AG09309 (cell line): ENCODE data around the gene SND1.

Experiments
- DNase-seq: peaks from one replicate; pipeline ENCODE4 v3.0.0-alpha.2; 2010; ENCODE audit warnings: low read depth
- H3K4me3 ChIP-seq: 2 replicates; pipeline ENCODE4 v1.5.1; 2011; ENCODE audit warnings: mild to moderate bottlenecking, low read depth, low read length, moderate library complexity; ENCODE audit not compliant: control insufficient read depth
- TF ChIP-seq, protein P1 (sequence below): IDR thresholded peaks from 2 replicates; pipeline ENCODE4 v1.5.1; 2011; ENCODE audit warnings: mild to moderate bottlenecking, low read depth, low read length, inconsistent platforms; ENCODE audit not compliant: insufficient read depth, control insufficient read depth; ENCODE audit errors: missing control alignments

The SND1 gene

DNA sequence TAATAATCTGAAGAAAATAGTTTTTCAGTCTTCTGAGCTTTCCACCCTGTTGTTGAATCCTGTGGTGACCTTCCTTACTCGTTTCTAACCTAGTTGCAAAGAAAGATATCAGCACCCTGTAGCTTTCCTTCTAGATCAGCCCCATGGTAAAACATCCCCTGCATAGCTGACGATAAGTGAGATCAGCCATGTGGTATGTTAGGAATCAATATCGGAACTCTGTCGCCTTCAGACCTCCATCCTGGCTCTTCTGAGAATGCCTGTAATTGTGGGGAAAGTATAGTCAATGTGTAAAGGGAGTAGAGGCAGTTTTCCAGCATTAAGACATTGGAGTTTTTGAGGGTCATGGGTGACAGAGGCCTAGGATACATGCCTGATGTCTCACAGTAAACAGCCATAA, 227.4 kb downstream of the SND1 start:
- TF ChIP-seq, protein P1, sequence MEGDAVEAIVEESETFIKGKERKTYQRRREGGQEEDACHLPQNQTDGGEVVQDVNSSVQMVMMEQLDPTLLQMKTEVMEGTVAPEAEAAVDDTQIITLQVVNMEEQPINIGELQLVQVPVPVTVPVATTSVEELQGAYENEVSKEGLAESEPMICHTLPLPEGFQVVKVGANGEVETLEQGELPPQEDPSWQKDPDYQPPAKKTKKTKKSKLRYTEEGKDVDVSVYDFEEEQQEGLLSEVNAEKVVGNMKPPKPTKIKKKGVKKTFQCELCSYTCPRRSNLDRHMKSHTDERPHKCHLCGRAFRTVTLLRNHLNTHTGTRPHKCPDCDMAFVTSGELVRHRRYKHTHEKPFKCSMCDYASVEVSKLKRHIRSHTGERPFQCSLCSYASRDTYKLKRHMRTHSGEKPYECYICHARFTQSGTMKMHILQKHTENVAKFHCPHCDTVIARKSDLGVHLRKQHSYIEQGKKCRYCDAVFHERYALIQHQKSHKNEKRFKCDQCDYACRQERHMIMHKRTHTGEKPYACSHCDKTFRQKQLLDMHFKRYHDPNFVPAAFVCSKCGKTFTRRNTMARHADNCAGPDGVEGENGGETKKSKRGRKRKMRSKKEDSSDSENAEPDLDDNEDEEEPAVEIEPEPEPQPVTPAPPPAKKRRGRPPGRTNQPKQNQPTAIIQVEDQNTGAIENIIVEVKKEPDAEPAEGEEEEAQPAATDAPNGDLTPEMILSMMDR: no peak
- no peak overlapping the region for H3K4me3 ChIP-seq
- DNase-seq: no peak

DNA sequence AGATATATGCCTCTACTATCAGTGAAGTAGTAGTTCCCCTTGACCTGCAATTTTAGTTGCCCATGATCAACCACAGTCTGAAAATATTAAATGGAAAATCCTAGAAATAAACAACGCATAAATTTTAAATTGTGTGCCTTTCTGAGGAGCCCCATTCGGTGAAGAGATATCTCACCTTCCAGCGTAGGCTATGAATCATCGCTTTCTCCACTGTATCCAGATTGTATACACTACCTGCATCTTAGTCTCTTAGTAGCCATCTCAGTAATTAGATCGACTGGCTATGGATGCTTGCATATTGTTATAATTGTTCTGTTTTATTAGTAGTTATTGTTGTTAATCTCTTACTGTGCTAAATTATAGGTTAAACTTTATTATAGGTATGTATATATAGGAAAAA, 227.9 kb downstream of the SND1 start:
- no peak for DNase-seq
- TF ChIP-seq, protein P1: no peak
- H3K4me3 ChIP-seq: no peak overlapping the region

DNA sequence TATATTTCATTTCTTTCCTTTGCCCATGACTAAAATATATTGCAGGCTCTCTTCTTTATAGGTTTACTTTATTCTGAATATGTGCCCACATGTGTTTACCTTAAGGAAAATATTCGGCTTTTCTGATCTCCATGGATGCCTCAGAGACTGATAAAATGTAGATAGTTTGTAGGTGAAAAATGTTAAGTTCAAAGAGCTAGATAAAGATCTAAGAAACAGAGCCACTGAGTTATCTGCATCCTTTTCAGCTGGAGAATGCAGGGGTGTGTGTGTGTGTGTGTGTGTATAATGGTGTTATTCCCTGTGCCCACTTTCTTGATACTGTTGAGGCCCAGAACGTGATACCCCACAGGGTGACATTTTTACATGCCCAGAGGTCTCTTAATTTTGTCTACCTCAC, 228.5 kb downstream of the SND1 start:
- DNase-seq: no peak
- TF ChIP-seq, protein P1: no peak

DNA sequence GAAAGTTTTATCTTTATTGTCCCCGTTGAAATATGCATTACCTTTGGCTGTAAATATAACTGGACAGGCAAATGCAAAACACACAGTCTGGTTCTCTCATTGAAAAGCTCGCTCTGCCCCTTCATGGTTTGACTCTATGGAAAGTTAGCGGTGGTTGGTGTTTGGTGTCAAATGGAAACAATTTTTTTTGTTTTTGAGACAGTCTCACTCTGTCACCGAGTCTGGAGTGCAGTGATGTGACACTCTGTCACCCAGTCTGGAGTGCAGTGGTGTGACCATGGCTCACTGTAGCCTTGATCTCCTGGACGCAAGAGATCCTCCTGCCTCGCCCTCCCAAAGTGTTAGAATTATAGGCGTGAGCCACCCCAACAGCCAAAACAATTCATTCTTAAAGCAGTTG, 229.6 kb downstream of the SND1 start:
- TF ChIP-seq, protein P1: no peak
- H3K4me3 ChIP-seq: no peak overlapping the region
- DNase-seq: no peak

More for the DNA sequence above, 228.5 kb downstream of the SND1 start:
- H3K4me3 ChIP-seq: no peak overlapping the region

DNA sequence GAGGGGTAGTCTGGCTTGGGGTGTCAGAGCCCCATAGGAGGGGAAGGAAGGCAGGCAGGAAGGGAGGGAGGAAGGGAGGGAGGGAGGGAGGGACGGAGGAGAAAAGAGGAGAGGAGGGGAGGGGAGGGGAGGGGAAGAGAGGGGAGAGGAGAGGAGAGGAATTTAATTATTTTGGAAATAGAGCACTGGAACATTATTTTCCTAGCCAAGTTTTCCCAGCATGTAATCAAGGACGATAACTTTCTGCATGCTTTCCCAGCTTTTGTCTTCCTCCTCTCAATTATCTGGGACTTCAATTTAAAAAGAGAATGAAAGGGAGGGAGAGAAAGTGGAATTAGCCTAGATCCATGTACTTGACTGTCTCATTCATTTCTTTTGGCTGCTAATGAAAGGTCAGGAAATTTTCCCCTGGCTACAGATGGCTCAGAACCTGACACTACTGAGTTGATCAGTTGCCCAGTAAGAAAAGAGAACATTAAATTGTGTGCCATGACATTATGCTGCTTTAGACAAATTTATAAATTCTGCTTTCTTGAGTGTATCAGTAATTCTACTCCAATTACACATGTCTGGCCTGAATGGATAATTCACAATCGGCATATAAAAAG, 230.4 kb downstream of the SND1 start:
- no peak overlapping the region for H3K4me3 ChIP-seq
- TF ChIP-seq, protein P1: no peak
- DNase-seq: no peak

DNA sequence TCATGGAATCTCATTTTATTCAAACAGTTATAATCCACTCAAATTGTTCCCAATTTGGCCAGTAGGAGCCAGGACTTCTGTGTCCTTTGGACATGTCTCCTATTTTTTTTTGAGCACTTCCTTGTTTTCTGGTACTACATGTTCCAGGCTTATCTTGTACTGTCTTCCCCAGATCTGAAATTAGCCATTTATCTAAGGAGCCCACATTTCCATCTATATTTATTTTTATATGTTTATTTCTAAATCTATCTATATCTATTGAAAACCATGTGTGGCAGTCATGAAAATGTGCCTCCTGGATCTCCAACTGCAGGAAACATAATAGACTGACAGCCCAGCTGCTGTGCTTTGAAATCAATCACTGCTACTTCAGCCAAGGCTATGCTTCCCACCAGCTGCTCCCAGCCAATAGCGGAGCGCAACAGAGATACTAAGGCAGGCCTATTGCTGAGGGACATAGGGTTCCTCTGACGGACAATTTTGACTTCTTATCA, 232.1 kb downstream of the SND1 start:
- TF ChIP-seq, protein P1: no peak
- no peak for DNase-seq
- H3K4me3 ChIP-seq: no peak overlapping the region
